Suprapubic skin (tissue), 4 donors: Measurements from ENCODE around the gene P2RY8. TPM values are rescaled to one million over a fixed set of nuclear protein-coding genes. Genes with fewer than 3 reads are reported as not detected.
A peak's percentile ranks its signal among the peaks of the same experiment; 100 is the strongest.

Experiments used
- DNase-seq, 2 donors: peaks; one replicate each; pipeline ENCODE4 v3.0.0-alpha.2; 2019; ENCODE audit warnings: low spot score in 2 of 2
- H3K27ac ChIP-seq: fragments of 200-600 bp; sonication (generic); one replicate; pipeline ENCODE4 v1.5.1; 2019
- H3K27me3 ChIP-seq: fragments of 200-600 bp; sonication (generic); one replicate; pipeline ENCODE4 v1.5.1; 2019
- H3K36me3 ChIP-seq: fragments of 200-600 bp; sonication (generic); one replicate; pipeline ENCODE4 v1.5.1; 2019
- H3K4me1 ChIP-seq: fragments of 200-600 bp; sonication (generic); one replicate; pipeline ENCODE4 v1.5.1; 2019
- H3K4me3 ChIP-seq: fragments of 200-600 bp; sonication (generic); one replicate; pipeline ENCODE4 v1.5.1; 2019; ENCODE audit warnings: mild to moderate bottlenecking
- H3K9me3 ChIP-seq: fragments of 200-600 bp; sonication (generic); one replicate; pipeline ENCODE4 v1.5.1; 2019
- CTCF ChIP-seq, 2 donors: fragments of 200-600 bp in 1 of 2; fragments of 450-650 bp in 1 of 2; sonication (generic) in 1 of 2; IDR thresholded peaks; one replicate each; pipeline ENCODE4 v1.5.1; 2016 to 2019; ENCODE audit warnings: antibody characterized with exemption in 2 of 2, mild to moderate bottlenecking in 1 of 2, moderate library complexity in 1 of 2
- EP300 ChIP-seq: sonication (generic); formaldehyde crosslinking; IDR thresholded peaks from one replicate; pipeline ENCODE4 v1.6.1; 2017; ENCODE audit warnings: antibody characterized with exemption
- POLR2A ChIP-seq, 2 donors: fragments of 450-650 bp; IDR thresholded peaks; one replicate each; pipeline ENCODE4 v1.6.1; 2017; ENCODE audit warnings: antibody characterized with exemption in 2 of 2, mild to moderate bottlenecking in 2 of 2, moderate library complexity in 2 of 2
- POLR2AphosphoS5 ChIP-seq, 3 donors: sonication (generic); formaldehyde crosslinking; IDR thresholded peaks; one replicate each; pipeline ENCODE4 v1.6.1; 2017; ENCODE audit warnings: antibody characterized with exemption in 3 of 3
- WGBS: methylation state at CpG from one replicate; pipeline ENCODE4 v1.1.5; 2018; 5-methylcytosine and 5-hydroxymethylcytosine counted together
- total RNA-seq, 4 donors: library from RNA; depleted of rRNA; stranded (reverse); fragments of >200 nt; gene quantifications; one replicate each; pipeline ENCODE4 v1.1.0, GENCODE V29; 2016

The P2RY8 gene
- total RNA-seq, 4 donors from 2014 or later, result 0.25 TPM; not detected in 3

- Histone ChIP-seq H3K27me3 (no peaks in the 10 kb centered on the region), H3K4me1 (no peaks in the 10 kb centered on the region), H3K27ac (no peak overlapping the region), H3K36me3 (peaks cover 77% of the 10 kb centered on the region), H3K4me3 (no peak overlapping the region), H3K9me3 (no peaks in the 10 kb centered on the region)
- over 99% methylated on average over 15 of the region's 20 CpGs for WGBS
- DNase-seq, result peak; percentile 55 to 63
- TF ChIP-seq POLR2AphosphoS5 (IDR thresholded peaks at IDR 0.05) (no peak), POLR2A (IDR thresholded peaks at IDR 0.05) (no peak), CTCF (IDR thresholded peaks at IDR 0.05) (no peak), EP300 (no peak)
Measured at GRCh38 chrX:1417921-1418771, 118.8 kb downstream of the P2RY8 start.

GRCh38 chrX:1416965-1417760 lies 119.8 kb downstream of the P2RY8 start:
- H3K27me3 ChIP-seq, result no peaks in the 10 kb centered on the region
- WGBS, result 70% methylated on average over 12 of the region's 14 CpGs
- no peak overlapping the region for H3K4me3 ChIP-seq
- TF ChIP-seq CTCF (IDR thresholded peaks at IDR 0.05) (no peak), EP300 (no peak), POLR2AphosphoS5 (IDR thresholded peaks at IDR 0.05) (no peak), POLR2A (IDR thresholded peaks at IDR 0.05) (no peak)
- H3K9me3 ChIP-seq, result no peaks in the 10 kb centered on the region
- peaks cover 77% of the 10 kb centered on the region for H3K36me3 ChIP-seq
- peak in 1 of 2 donors; percentile 18 for DNase-seq
- no peak overlapping the region for H3K27ac ChIP-seq
- H3K4me1 ChIP-seq, result no peaks in the 10 kb centered on the region

- Histone ChIP-seq H3K4me1 (no peaks in the 10 kb centered on the region), H3K4me3 (no peak overlapping the region), H3K27me3 (no peaks in the 10 kb centered on the region), H3K36me3 (peaks cover 74% of the 10 kb centered on the region), H3K27ac (no peak overlapping the region), H3K9me3 (no peaks in the 10 kb centered on the region)
- DNase-seq, result peak in 1 of 2 donors; percentile 0
- 63% methylated on average over 15 of the region's 15 CpGs for WGBS
- no peak for TF ChIP-seq CTCF (IDR thresholded peaks at IDR 0.05)
- no peak for TF ChIP-seq EP300
- no peak for TF ChIP-seq POLR2A (IDR thresholded peaks at IDR 0.05)
- no peak for TF ChIP-seq POLR2AphosphoS5 (IDR thresholded peaks at IDR 0.05)
Measured at GRCh38 chrX:1416327-1416784, 120.6 kb downstream of the P2RY8 start.

Other genes with a start within 250 kb of the P2RY8 start
- gene IL3RA, start 200.4 kb downstream of the P2RY8 start, total RNA-seq, result 1 to 10 TPM; 2.2 to 9.0 (median 3.4) TPM
- 100 to 1,000 TPM; 250 to 408 (median 336) TPM for gene SLC25A6, start 145.1 kb downstream of the P2RY8 start, total RNA-seq
- gene ASMTL, start 84.3 kb downstream of the P2RY8 start, total RNA-seq, result 10 to 100 TPM; 19.4 to 27.7 (median 24.4) TPM
- gene AKAP17A, start 54.4 kb upstream of the P2RY8 start, total RNA-seq, result 10 to 100 TPM; 31.4 to 86.7 (median 37.9) TPM
- under 1 TPM in 1 of 4 donors, not detected in 3; 0.68 TPM for gene ASMT, start 77.9 kb upstream of the P2RY8 start, total RNA-seq